Common myeloid progenitor, CD34-positive (primary cell): ENCODE measurements around the gene HNRNPC.

Experiments
- CTCF ChIA-PET: fragments of 350-600 bp; sonication (Branson Sonifier 250); formaldehyde crosslinking; loops from one replicate; lab custom pipeline; 2021; ENCODE audit warnings: antibody characterized with exemption; lab: Charles Lee
- POLR2A ChIA-PET: fragments of 350-600 bp; sonication (Branson Sonifier 250); formaldehyde crosslinking; loops from one replicate; lab custom pipeline; 2021; ENCODE audit warnings: antibody characterized with exemption; lab: Charles Lee
- DNase-seq, 3 donors: peaks; one replicate each; pipeline versions ENCODE4 v3.0.0 to v3.0.0-alpha.2; 2013
- H3K27ac ChIP-seq, 2 experiments: 1 replicate in 1 of 2; 2 replicates in 1 of 2; pipeline ENCODE4 v1.7.0; 2013; ENCODE audit warnings: inconsistent platforms in 2 of 2, low read length in 2 of 2, mild to moderate bottlenecking in 2 of 2, low read depth in 1 of 2, moderate library complexity in 1 of 2; ENCODE audit not compliant: severe bottlenecking in 2 of 2, insufficient read depth in 1 of 2, poor library complexity in 1 of 2
- H3K27me3 ChIP-seq, 5 experiments: replicated peaks in 2 of 5; 1 replicate in 3 of 5; 2 replicates in 2 of 5; pipeline versions ENCODE4 v1.6.1 to v1.7.0; 2013; ENCODE audit warnings: low read length in 4 of 5, mild to moderate bottlenecking in 2 of 5, moderate library complexity in 2 of 5, inconsistent platforms in 1 of 5; ENCODE audit not compliant: insufficient read depth in 5 of 5, control insufficient read depth in 4 of 5
- H3K36me3 ChIP-seq, 4 experiments: 1 replicate in 2 of 4; 2 replicates in 2 of 4; pipeline versions ENCODE4 v1.6.1 to v1.7.0; 2013; ENCODE audit warnings: low read length in 3 of 4, control low read depth in 1 of 4, mild to moderate bottlenecking in 1 of 4; ENCODE audit not compliant: control insufficient read depth in 4 of 4, insufficient read depth in 4 of 4
- H3K4me1 ChIP-seq, 4 experiments: 1 replicate in 3 of 4; 2 replicates in 1 of 4; pipeline versions ENCODE4 v1.6.1 to v1.7.1; 2013; ENCODE audit warnings: low read length in 3 of 4, mild to moderate bottlenecking in 3 of 4, control low read depth in 1 of 4, inconsistent platforms in 1 of 4, moderate library complexity in 1 of 4; ENCODE audit not compliant: control insufficient read depth in 4 of 4, insufficient read depth in 4 of 4; ENCODE audit errors: control extremely low read depth in 1 of 4
- H3K4me3 ChIP-seq, 7 experiments: 1 replicate in 4 of 7; 2 replicates in 3 of 7; pipeline versions ENCODE4 v1.5.1 to v1.7.0; 2013; ENCODE audit warnings: mild to moderate bottlenecking in 7 of 7, low read length in 6 of 7, moderate library complexity in 6 of 7, inconsistent platforms in 2 of 7, low read depth in 2 of 7, control low read depth in 1 of 7; ENCODE audit not compliant: insufficient read depth in 4 of 7, control insufficient read depth in 1 of 7; ENCODE audit errors: extremely low read depth in 1 of 7
- H3K9me3 ChIP-seq, 5 experiments: 1 replicate in 4 of 5; 2 replicates in 1 of 5; pipeline versions ENCODE4 v1.6.1 to v1.7.1; 2013; ENCODE audit warnings: low read length in 4 of 5, mild to moderate bottlenecking in 2 of 5, inconsistent platforms in 1 of 5, low read depth in 1 of 5, moderate library complexity in 1 of 5; ENCODE audit not compliant: control insufficient read depth in 4 of 5, insufficient read depth in 2 of 5; ENCODE audit errors: control extremely low read depth in 1 of 5
- WGBS: methylation state at CpG from one replicate; pipeline ENCODE4 v1.1.5; 2013; ENCODE audit not compliant: insufficient coverage; 5-methylcytosine and 5-hydroxymethylcytosine counted together

Gene HNRNPC

DNA sequence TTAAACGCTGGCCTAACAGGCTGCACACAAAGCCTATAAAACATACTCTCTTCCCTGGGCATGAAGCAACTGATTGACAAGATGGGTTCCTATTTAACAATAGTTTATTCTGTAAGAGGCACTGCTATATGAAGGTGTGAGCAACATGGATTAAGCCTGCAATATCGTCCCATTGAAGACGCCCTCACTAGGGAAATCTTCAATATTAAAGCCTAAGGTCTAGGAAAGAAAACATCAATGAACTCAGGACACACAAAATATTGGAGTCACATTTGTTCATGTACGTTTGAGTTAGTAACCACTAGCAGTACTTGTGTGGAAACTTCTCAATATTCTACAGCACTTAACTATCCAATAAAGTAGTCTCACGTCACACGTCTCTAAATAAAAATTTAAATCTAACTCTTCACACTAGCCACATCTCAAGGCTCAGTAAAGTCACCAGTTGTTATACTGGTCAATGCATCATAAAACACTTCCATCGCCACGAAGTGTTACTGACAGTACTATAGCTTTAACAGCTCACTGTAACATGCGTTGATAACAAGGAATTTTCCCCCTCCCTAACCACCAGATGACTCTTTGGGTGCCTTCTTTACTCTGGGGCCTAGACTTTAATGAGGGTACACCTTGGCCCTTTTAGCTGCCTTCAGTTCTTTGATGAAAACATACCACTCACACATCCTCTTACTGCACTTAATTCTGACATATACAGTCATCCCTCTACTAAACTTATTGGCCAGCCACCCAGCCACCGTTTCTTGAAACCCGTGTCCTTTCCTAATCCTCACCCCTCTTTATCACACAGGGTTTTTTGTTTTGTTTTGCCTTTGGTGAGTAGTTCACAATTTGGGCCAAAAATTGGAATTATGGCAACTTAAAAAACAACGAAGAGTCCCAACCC, 63.3 kb downstream of the HNRNPC start:
- Histone ChIP-seq H3K4me1 (no peaks in the 10 kb centered on the region), H3K4me3 (no peak overlapping the region), H3K9me3 (no peaks in the 10 kb centered on the region), H3K36me3 (peaks cover 4 to 59% (median 43%) of the 10 kb centered on the region in 4 experiments), H3K27me3 (no peaks in the 10 kb centered on the region), H3K27ac (no peak overlapping the region)
- DNase-seq = no peak
- WGBS = 100% methylated on average over 8 of the region's 12 CpGs
- ChIA-PET POLR2A (no interaction called here), CTCF (no interaction called here)

DNA sequence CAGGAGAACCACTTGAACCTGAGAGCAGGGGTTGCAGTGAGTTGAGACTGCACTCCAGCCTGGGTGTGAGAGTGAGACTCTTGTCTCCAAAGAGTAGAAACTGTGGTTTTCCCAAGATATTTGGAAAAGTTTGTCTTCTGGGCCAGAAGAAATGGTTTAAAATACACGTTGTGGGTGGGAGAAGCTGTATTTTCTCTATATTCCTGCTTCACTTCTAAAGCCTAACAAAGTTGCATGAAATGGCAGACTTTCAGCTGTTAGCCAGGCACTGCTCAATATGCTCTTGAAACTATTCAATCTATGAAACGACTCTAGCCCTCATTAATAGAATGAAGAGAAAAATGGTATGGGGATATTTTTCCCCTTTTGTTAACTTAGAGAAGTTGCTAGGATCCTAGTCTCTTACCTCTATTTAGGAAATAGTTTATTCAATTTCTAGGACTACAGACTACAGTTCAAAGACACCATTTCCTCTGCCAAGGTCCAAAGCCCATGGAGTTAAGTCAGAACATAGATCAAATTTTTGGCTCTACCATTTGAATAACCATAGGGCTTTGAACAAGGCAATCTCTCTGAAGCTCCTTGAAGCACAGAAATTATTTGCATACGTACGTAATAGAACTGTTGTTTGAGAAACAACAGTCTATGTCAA, 64.1 kb downstream of the HNRNPC start:
- no peaks in the 10 kb centered on the region for H3K4me1 ChIP-seq
- no peak overlapping the region for H3K4me3 ChIP-seq
- H3K27ac ChIP-seq = no peak overlapping the region
- no peaks in the 10 kb centered on the region for H3K9me3 ChIP-seq
- ChIA-PET POLR2A (no interaction called here), CTCF (no interaction called here)
- H3K27me3 ChIP-seq = no peaks in the 10 kb centered on the region
- peaks cover 3 to 57% (median 41%) of the 10 kb centered on the region in 4 experiments for H3K36me3 ChIP-seq
- DNase-seq = no peak
- WGBS = 100% methylated on average over 2 of the region's 4 CpGs

DNA sequence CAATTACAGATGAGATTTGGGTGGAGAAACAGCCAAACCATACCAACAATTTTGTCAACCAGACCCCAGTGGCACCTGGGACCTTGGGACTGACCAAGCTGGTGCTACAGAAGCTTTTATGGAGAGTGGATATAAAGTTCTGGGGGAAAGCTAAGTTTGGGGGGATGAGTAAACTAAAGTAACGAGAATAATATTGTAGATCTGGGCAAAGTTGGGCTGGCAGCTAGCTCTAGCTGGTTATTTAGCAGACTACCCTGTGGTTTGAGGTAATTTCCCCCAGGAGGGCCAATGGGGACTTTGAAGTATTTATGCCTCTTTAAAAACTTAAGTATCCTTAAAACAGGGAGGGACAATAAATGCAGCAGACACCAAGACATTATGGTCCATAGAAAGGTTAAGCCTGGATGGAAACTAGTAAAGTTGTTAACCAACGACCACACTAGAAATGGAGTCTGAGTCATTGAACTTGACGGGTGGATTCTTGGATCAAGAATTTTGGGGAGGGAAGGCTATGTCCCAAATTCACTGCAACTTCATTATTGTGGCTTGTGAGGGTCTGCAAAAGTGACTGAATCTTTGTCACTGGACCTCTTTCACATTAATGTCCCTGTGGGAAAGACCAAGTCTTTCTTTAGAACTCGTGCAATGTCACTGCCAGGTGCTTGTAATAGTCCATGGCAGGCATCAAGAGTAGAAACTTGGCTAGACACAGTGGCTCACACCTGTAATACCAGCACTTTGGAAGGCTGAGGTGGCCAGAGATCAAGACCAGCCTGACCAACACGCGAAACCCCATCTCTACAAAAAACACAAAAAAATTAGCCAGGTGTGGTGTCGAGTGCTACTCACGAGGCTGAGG, 64.8 kb downstream of the HNRNPC start:
- H3K9me3 ChIP-seq = no peaks in the 10 kb centered on the region
- H3K4me3 ChIP-seq = no peak overlapping the region
- H3K4me1 ChIP-seq = no peaks in the 10 kb centered on the region
- POLR2A ChIA-PET = no interaction called here
- H3K27me3 ChIP-seq = no peaks in the 10 kb centered on the region
- 96% methylated on average over 8 of the region's 8 CpGs for WGBS
- CTCF ChIA-PET = no interaction called here
- peaks cover 2 to 50% (median 34%) of the 10 kb centered on the region in 4 experiments for H3K36me3 ChIP-seq
- no peak overlapping the region for H3K27ac ChIP-seq
- DNase-seq = no peak

DNA sequence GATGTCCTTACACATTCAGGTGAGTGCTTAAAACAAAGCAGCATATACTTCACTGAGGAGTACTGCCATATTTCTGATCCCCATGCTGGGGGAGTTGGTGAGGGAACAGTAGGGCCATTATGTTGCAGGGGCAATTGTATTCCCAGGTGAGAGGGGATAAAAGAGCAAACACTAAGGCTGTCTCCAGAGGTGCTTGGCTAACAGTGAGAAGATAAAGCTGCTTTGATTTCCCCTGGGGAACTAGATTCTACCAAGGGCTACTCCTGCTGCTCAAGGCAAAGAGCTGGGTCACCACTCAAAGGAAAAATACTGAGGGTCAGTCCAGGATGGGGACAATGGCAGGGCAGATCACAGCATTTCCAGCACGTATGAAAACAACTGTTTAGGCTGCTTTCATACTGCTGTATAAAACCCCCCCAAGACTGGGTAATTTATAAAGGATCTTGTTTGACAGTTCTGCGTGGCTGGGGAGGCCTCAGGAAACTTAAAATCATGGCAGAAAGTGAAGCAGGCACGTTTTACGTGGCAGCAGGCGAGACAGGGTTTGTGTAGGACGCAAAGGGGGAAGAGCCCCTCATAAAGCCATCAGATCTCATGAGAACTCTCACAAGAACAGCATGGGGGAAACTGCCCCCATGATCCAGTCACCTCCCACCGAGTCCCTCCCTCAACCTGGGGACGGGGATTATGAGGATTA, 65.6 kb downstream of the HNRNPC start:
- ChIA-PET POLR2A (no interaction called here), CTCF (no interaction called here)
- Histone ChIP-seq H3K36me3 (peaks cover 2 to 42% (median 27%) of the 10 kb centered on the region in 4 experiments), H3K4me3 (no peak overlapping the region), H3K27me3 (no peaks in the 10 kb centered on the region), H3K9me3 (no peaks in the 10 kb centered on the region), H3K4me1 (no peaks in the 10 kb centered on the region), H3K27ac (no peak overlapping the region)
- DNase-seq = no peak
- 92% methylated on average over 6 of the region's 8 CpGs for WGBS

DNA sequence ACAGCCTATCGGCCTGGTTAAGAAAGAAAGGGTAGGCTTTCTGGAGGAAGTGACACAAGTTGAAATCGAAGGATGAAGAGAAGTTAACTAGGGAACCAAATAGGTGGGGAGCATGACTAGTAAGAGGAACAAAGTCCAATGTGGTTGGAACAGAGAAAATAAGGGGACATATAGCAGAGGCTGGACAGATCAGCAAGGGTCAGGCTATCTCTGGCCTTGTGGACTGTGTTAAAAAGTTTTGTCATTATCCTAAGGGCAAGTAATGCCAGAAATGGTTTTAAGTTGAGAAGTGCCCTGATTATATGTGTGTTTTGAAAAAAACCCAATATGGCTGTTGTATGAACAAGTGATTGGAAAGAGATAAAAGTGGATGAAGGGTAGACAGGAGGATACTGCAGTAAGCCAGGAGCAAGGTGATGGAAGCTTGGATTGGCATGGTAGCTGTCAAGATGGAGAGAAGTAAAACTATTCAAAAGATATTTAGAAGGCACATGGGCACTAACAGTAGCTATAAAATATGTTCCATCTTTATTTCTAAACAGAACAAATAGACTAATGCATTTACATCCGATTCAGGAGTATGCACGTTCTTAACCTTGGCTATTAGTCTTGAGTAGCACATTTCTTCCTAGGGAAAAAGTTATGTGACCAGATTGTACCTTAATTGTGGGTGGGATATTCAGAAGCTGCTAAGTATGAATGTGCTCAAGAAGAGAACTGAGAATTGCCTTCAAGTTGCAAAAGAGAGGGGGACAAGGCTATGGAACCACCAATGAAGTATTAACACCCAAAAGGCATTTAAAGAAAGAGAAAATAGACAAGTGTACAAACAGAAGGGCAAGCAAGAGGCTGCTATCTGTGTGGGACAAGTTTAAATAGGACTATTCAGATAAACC, 66.5 kb downstream of the HNRNPC start:
- H3K27ac ChIP-seq = no peak overlapping the region
- ChIA-PET POLR2A (no interaction called here), CTCF (no interaction called here)
- H3K4me1 ChIP-seq = no peaks in the 10 kb centered on the region
- 96% methylated on average over 2 of the region's 4 CpGs for WGBS
- peaks cover 2 to 33% (median 20%) of the 10 kb centered on the region in 4 experiments for H3K36me3 ChIP-seq
- no peak for DNase-seq
- H3K9me3 ChIP-seq = no peaks in the 10 kb centered on the region
- no peak overlapping the region for H3K4me3 ChIP-seq
- H3K27me3 ChIP-seq = no peaks in the 10 kb centered on the region
